HG03025 (cell line): ENCODE data around the gene RIPOR1.

Source experiments
- ATAC-seq: cut with Tn5 transposase; IDR thresholded peaks from one replicate; pipeline ENCODE4 v1.9.1; 2021; ENCODE audit warnings: mild to moderate bottlenecking, moderate library complexity; ENCODE audit not compliant: unreplicated experiment, low FRiP score

The RIPOR1 gene

DNA sequence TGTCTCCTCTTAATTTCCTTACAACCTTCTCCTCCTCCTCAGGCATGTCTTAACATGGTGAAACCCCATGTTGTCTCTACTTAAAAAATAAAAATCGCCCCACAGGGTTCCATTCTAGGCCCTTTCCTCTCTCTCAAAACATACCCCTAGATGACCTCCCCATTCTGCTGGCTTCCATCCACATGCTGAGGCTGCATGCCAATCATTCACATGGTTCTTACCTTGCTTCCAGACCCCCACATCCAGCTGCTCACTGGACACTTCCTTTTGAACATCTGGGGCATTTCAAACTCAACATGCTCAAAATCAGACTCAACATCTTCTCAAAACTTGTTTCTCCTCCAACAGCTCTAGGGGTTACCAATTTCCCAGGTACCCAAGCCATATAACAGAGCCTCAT is 21.3 kb downstream of the RIPOR1 start:
- ATAC-seq = no peak

DNA sequence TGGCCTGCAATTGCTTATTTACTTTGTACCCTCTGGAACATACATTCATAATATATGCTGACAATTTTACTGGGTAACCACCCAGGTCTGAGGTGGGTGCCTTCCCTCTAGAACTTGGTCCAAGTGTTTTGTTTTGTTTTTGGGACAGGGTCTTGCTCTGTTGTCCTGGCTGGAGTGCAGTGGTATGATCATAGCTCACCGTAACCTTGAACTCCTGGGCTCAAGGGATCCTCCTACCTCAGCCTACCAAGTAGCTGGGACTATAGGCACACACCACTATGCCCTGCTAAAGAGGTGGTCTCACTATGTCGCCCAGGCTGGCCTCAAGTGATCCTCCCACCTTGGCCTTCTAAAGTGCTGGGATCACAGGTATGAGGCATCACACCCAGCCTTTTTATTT is 22.5 kb downstream of the RIPOR1 start:
- no peak for ATAC-seq

DNA sequence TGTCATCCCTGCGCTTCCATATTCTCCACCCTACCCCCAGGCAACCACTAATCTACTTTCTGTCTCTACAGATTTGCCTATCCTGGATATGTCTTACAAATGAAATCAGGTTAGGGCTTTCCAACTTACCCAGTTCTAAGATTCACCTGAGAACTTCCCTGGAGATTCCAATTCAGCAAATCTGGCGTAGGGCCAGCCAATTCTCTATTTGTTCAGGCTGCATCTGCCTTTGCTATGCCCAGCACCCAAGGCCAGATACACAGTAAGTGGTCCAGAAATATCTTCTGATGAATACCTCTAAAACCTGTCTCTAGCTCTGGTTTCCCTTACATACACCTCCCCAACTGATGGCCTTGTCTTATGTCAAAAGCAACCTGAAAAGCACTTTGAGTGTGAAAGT is 23.3 kb downstream of the RIPOR1 start:
- ATAC-seq = no peak

GRCh38 chr16:67552476-67552875 is 23.8 kb downstream of the RIPOR1 start:
- ATAC-seq = no peak

GRCh38 chr16:67555795-67556212 is 27.2 kb downstream of the RIPOR1 start:
- ATAC-seq = no peak

DNA sequence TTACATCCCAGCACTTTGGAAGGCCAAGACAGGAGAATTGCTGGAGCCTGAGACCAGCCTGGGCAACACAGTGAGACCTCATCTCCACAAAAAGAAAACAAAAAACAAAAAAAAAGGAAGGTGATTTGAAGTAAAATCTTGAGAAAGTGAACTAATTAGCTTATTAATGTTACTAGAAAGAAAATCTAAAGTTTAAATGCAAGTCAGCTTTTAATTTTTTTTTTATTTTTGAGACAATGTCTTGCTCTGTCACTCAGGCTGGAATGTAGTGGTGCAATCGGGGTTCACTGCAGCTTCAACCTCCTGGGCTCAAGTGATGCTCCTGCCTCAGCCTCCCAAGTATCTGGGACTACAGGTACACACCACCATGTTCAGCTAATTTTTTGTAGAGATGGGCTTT is 30.2 kb downstream of the RIPOR1 start:
- ATAC-seq = no peak

GRCh38 chr16:67560827-67561342 is 32.3 kb downstream of the RIPOR1 start:
- no peak for ATAC-seq

DNA sequence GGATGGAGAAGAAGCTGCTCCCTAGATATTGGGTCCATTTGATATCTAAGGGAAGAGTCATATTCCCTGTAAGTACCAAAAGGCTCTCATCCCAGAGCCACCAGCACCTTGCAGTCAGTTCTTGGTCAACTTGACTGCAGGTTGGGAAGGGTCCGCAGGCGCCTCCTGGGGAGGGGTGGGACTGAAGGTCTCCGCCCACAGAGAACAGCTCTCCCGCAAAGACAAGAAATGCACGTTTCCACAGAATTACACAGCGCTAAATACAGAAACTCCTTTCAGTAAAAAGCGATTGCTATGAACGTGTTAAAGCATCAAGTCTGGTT is 32.8 kb downstream of the RIPOR1 start:
- no peak for ATAC-seq

DNA sequence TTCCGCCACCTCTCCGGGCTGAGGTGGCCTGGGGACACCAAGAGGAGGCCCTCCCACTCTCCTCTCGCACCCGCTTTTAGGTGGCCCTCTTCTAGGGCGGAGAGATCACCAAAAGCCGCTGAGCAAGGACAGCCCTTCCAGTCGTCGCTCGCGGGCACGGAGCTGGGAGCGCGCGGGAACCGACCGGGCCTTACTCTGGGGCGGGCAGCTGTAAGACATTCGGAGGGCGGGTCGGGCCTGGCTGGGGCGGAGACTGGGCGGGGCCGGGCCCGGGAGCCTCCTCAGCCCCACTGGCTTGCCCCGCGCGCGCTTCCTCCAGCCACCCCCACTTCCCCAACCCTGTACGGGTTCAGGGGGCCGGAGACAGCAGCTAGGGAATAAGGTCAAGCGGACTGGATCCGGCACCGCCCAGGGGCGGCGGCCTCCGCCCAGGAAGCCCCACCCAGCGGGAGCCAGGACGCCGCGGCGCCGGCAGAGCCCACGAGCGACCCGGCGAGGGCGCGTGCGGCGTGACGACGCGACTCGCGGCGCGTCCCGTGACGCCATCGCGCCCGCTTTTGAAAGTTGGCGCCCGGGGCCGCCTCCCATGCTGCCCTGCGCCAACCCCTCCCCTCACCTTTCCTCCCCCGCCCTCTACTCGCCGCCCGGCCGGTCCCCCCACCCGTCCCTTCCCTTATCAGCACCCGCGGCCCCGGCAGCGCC is 33.3 kb downstream of the RIPOR1 start:
- ATAC-seq = peak; percentile 66

DNA sequence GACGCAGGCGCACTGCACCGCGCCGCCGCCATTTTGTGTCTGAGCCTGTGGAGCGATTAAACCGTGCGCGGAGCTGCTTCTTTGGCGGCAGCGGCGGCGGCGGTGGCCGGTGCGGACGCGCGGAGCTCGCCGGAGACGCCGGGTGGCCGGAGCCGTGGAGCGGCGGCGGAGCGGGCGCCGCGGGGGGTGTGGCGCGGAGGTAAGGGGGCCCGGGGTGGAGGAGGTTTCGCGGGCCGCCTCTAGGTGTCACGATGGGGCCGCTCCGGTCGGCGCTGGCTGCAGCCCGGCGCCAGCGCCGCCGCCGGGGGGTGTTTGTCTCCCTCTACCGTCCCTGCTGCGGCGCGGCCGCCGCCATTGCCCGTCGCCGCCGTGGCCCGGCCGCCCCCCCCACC is 33.9 kb downstream of the RIPOR1 start, which contains the start of gene CTCF:
Gene CTCF, plus strand, starts transcription at position 1 of the 392 bp plus-strand sequence. CDS start 48,307 bp downstream, outside the sequence.
- ATAC-seq = peak; percentile 49

DNA sequence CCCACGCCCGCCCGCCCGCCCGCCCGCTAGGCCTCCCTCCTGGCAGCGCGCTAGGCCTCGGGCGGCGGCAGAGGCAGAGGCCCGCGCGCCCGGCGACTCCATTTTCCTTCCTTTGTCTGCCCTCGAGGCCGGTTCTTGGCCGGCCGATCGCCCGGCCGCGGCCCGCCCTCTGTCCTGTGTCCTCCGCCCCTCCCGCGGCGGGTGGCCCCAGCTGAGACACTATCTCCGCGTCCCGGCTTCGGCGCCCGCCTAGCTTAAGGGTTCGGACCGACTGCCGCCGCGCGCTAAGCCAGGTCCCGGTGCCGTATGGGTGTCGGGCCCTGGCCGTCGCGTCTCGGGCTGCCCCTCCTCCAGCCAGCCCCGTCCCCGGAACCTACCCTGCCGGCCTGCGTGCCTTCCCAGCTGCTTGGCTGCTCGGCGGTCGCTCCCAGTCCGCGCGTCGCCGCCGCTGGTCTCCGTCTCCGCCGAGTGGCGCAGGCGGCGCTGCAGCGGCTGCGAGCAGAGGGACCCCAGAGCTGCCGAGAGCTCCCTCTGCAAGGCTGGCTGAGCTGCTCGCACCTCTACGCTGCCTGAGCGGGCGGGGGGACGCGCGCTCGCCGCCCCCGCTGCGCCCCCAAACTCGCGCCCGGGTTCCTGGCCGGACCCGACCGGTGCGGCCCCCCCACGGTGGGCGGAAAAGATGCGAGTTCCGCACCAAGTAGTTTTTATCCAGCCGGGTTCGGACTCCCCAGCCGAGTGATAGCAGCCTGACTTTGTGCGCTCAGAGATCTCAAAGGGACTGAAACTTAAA is 34.5 kb downstream of the RIPOR1 start:
- peak; percentile 11 for ATAC-seq

DNA sequence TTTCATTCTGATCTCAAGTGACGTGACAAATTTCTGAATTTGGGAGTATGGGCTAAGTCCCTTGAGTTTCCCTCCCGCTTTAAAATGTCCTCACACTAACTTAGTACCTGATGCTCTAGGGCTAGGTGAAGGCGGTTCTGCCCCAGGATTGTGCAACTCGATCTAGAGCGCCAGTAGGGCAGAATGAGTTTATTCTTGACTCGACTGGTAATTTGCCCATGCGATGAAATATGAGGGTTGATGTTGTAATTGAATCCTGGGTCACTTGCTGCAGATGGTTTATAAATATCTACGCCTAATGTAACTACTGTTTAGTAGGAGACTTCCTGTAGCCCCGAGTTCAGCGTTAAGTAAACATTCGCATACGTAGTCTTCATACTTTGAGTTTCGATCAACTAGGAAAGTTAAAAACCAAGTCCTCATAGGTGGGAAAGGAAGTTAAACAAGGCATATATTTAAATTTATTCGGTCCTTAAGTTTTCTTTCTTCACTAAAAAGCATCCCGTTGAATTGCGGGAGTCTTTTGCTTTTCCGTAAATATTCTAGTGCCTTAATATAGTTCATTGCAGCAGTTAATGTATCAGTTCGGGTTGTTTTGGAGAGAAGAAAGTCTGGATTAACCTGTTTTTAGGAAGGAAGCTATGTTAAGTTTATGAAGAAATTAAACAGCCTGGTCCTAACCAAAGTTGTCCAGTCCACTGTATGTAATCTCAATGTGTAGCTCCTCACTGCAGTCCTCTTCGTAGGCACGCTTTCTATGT is 35.3 kb downstream of the RIPOR1 start:
- ATAC-seq = no peak

GRCh38 chr16:67565470-67566100 is 37.0 kb downstream of the RIPOR1 start:
- no peak for ATAC-seq

DNA sequence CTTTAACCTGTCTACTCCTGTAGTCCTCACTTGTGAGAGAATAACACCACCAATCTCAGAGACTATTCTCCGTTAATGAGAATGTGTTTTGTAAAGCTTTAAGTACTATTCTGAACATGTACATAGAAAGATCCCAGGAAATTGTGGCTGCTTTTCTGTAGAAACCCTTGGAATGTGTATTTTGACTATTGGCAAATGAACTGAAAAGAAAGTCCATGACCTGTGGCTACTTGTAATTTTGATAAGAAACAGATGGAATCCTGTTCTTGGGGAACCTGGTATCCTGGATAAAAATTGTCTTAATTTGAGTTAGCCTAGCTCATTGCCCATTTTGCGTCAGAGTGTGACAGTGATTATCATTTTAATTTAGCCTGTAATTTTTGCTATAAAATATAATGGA is 42.8 kb downstream of the RIPOR1 start:
- no peak for ATAC-seq

DNA sequence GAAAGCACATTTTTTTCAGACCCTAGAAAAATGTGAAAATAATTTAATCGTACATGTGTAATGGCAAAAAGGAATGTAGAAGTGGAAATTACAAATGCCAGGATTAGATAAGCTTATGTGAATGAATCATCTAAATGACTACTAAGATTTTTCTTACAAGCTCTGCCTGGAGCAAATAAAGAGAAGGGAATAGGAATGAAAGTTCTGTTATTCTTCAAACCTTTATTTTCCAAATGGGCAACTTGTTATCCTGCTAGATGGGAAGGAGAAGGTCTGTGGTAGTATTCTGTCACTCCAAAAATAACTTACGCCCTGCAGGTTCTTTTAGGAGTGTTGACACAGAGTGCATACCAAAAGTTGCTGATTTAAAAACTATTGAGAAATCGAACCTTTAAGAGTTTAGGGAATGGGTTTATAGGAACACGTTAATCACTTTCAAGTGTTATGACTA is 43.4 kb downstream of the RIPOR1 start:
- no peak for ATAC-seq

- ATAC-seq = no peak
Observed at GRCh38 chr16:67579686-67580085, 51.1 kb downstream of the RIPOR1 start.

- ATAC-seq = no peak
Observed at GRCh38 chr16:67580202-67580601, 51.6 kb downstream of the RIPOR1 start.

DNA sequence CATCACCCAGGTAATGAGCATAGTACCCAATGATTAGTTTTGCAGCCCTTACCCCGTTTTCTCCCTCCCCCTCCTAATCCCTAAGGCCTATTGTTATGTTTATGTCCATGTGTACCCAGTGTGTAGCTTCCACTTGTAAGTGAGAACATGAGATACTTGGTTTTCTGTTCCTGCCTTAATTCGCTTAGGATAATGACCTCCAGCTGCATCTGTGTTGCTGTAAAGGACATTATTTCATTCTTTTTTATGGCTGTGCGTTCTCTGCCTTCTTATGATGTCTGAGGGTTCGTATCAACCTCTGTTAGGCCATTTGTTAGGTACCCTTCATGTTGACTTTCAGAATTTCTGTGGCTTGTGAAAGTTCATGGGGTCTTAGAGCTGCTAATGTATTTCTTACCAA is 64.7 kb downstream of the RIPOR1 start:
- ATAC-seq = no peak

GRCh38 chr16:67593701-67594100 is 65.1 kb downstream of the RIPOR1 start:
- ATAC-seq = no peak

DNA sequence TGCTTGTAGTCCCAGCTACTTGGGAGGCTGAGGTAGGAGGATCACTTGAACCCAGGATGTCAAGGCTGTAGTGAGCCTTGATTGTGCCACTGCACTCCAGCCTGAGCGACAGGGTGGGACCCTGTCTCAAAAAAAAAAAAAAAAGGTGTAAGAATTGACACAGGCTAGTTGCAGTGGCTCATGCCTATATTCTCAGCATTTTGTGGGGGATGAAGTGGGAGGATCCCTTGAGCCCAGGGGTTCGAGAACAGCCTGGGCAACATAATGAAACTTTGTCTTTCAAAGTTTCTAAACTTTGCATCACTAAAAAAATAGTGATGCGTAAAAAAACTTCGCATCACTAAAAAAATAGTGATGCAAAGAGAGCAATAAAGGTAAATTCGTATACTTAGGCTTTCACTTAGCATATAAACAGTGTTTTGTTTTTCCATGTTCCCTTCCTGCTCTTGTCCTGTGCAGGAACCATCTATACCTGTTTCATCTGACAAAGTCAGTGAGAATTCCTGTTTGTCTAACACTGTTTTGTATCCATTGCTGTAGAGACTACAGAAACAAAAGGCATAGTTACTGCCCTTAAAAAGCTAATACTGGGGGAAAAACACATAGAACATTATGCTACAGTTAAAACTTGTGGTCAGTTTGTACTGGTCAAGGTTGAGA is 65.8 kb downstream of the RIPOR1 start:
- no peak for ATAC-seq
